SK-N-SH (cell line): ENCODE measurements around the gene EYA2. TPM values are rescaled to one million over a fixed set of nuclear protein-coding genes. Genes with fewer than 3 reads are reported as not detected.

ENCODE experiments used
- CTCF ChIA-PET: fragments of 300-600, 350-600 bp; formaldehyde crosslinking; extraction: SDS; loops from one replicate; lab custom pipeline; 2021; lab: Yijun Ruan, JAX
- POLR2A ChIA-PET: fragments of 350-600 bp; sonication (Branson Sonifier 250); formaldehyde crosslinking; extraction: SDS; loops from one replicate; lab custom pipeline; 2020; ENCODE audit warnings: antibody characterized with exemption, inconsistent platforms; lab: Yijun Ruan, JAX
- DNase-seq: peaks from one replicate; pipeline ENCODE4 v3.0.0; 2012
- H2AFZ ChIP-seq: fragments of 200-600 bp; sonication (generic); 2 replicates; pipeline ENCODE4 v1.8.1; 2016; ENCODE audit warnings: antibody characterized with exemption, mild to moderate bottlenecking, low read depth
- H3F3A ChIP-seq: fragments of 200-600 bp; sonication (generic); replicated peaks from 2 replicates; pipeline ENCODE3; 2016; ENCODE audit warnings: antibody characterized with exemption, mild to moderate bottlenecking; ENCODE audit not compliant: insufficient read depth
- H3K27ac ChIP-seq, 2 experiments: fragments of 200-500 bp in 1 of 2; fragments of 200-600 bp in 1 of 2; sonication (Bioruptor generic) in 1 of 2; sonication (generic), shearing (Covaris generic) in 1 of 2; 2 replicates each; pipeline versions ENCODE4 v1.5.1 to v1.6.1; 2014 to 2016; ENCODE audit warnings: low read depth in 2 of 2, inconsistent platforms in 1 of 2, low read length in 1 of 2, mild to moderate bottlenecking in 1 of 2, mixed read lengths in 1 of 2
- H3K27me3 ChIP-seq: fragments of 200-600 bp; sonication (generic), shearing (Covaris generic); 2 replicates; pipeline ENCODE4 v1.6.1; 2016; ENCODE audit warnings: mixed run types; ENCODE audit not compliant: insufficient read depth
- H3K36me3 ChIP-seq, 2 experiments: fragments of 200-500 bp in 1 of 2; fragments of 200-600 bp in 1 of 2; sonication (Bioruptor generic) in 1 of 2; sonication (generic) in 1 of 2; replicated peaks in 1 of 2; 2 replicates each; pipeline versions ENCODE3 to v1.5.1; 2014 to 2016; ENCODE audit warnings: low read length in 1 of 2, mild to moderate bottlenecking in 1 of 2; ENCODE audit not compliant: insufficient read depth in 2 of 2, control insufficient read depth in 1 of 2
- H3K4me1 ChIP-seq, 2 experiments: fragments of 200-500 bp in 1 of 2; fragments of 200-600 bp in 1 of 2; sonication (Bioruptor generic) in 1 of 2; sonication (generic), shearing (Covaris generic) in 1 of 2; 2 replicates each; pipeline versions ENCODE4 v1.5.1 to v1.6.1; 2014 to 2016; ENCODE audit warnings: low read depth in 1 of 2, low read length in 1 of 2, mixed run types in 1 of 2; ENCODE audit not compliant: insufficient read depth in 2 of 2, control insufficient read depth in 1 of 2
- H3K4me2 ChIP-seq: fragments of 200-600 bp; sonication (generic), shearing (Covaris generic); 2 replicates; pipeline ENCODE4 v1.6.1; 2017; ENCODE audit warnings: mixed run types
- H3K4me3 ChIP-seq, 2 experiments: fragments of 200-500 bp in 1 of 2; fragments of 200-600 bp in 1 of 2; sonication (Bioruptor generic) in 1 of 2; sonication (generic), shearing (Covaris generic) in 1 of 2; 2 replicates each; pipeline versions ENCODE4 v1.5.1 to v1.8.1; 2014 to 2016; ENCODE audit warnings: low read depth in 2 of 2, inconsistent platforms in 1 of 2, low read length in 1 of 2, mild to moderate bottlenecking in 1 of 2, mixed read lengths in 1 of 2, moderate library complexity in 1 of 2
- H3K79me2 ChIP-seq: fragments of 200-600 bp; sonication (generic); 2 replicates; pipeline ENCODE4 v1.8.1; 2017; ENCODE audit warnings: mild to moderate bottlenecking; ENCODE audit not compliant: insufficient read depth
- H3K9ac ChIP-seq: fragments of 200-600 bp; sonication (generic); 2 replicates; pipeline ENCODE4 v1.6.1; 2017; ENCODE audit warnings: mixed run types
- H3K9me2 ChIP-seq: fragments of 200-600 bp; sonication (generic); 2 replicates; pipeline ENCODE4 v1.6.1; 2017; ENCODE audit warnings: mixed run types
- H3K9me3 ChIP-seq: fragments of 200-600 bp; sonication (generic); 2 replicates; pipeline ENCODE4 v1.6.1; 2017; ENCODE audit warnings: mixed run types, mild to moderate bottlenecking, moderate library complexity
- H4K20me1 ChIP-seq: fragments of 200-600 bp; sonication (generic); 2 replicates; pipeline ENCODE4 v1.6.1; 2017; ENCODE audit warnings: mild to moderate bottlenecking, mixed run types; ENCODE audit not compliant: insufficient read depth
- CHD2 ChIP-seq: fragments of 150-350 bp; IDR thresholded peaks from 2 replicates; pipeline ENCODE4 v1.6.1; 2018; ENCODE audit warnings: low read length; ENCODE audit not compliant: partially characterized antibody
- CTCF ChIP-seq: fragments of 200-600 bp; sonication (generic); IDR thresholded peaks from 2 replicates; pipeline ENCODE4 v1.6.1; 2017; ENCODE audit warnings: antibody characterized with exemption, mild to moderate bottlenecking, moderate library complexity
- EP300 ChIP-seq, 2 experiments: IDR thresholded peaks; 2 replicates each; pipeline versions ENCODE4 v1.4.0 to v1.6.1; 2012; ENCODE audit warnings: borderline replicate concordance in 1 of 2, low read depth in 1 of 2, low read length in 1 of 2
- EZH2phosphoT487 ChIP-seq: fragments of 200-600 bp; sonication (generic); IDR thresholded peaks from 2 replicates; pipeline ENCODE4 v1.6.1; 2017; ENCODE audit warnings: low read depth, mixed run types, mild to moderate bottlenecking, antibody characterized with exemption, moderate library complexity, borderline replicate concordance
- GABPA ChIP-seq: IDR thresholded peaks from 2 replicates; pipeline ENCODE4 v1.4.0; 2012; ENCODE audit warnings: low read depth, mild to moderate bottlenecking
- IRF3 ChIP-seq: fragments of 150-350 bp; IDR thresholded peaks from 2 replicates; pipeline ENCODE4 v1.6.1; 2016; ENCODE audit warnings: mild to moderate bottlenecking, low read depth, low read length
- MAX ChIP-seq: IDR thresholded peaks from 2 replicates; pipeline ENCODE4 v1.4.0; 2012; ENCODE audit warnings: low read depth
- MXI1 ChIP-seq: IDR thresholded peaks from 2 replicates; pipeline ENCODE4 v1.6.1; 2012; ENCODE audit warnings: mild to moderate bottlenecking, low read depth, low read length, improper control_type of control experiment
- POLR2AphosphoS5 ChIP-seq: IDR thresholded peaks from 2 replicates; pipeline ENCODE4 v1.6.1; 2012; ENCODE audit warnings: low read depth, low read length
- RAD21 ChIP-seq: IDR thresholded peaks from 2 replicates; pipeline ENCODE4 v1.6.1; 2012; ENCODE audit warnings: mild to moderate bottlenecking, low read length
- RCOR1 ChIP-seq: fragments of 150-350 bp; IDR thresholded peaks from 2 replicates; pipeline ENCODE4 v1.6.1; 2017; ENCODE audit warnings: antibody characterized with exemption, low read length
- RFX5 ChIP-seq: IDR thresholded peaks from 2 replicates; pipeline ENCODE4 v1.6.1; 2012; ENCODE audit warnings: mild to moderate bottlenecking, improper control_type of control experiment, low read length
- TAF1 ChIP-seq: IDR thresholded peaks from 2 replicates; pipeline ENCODE4 v1.6.1; 2012; ENCODE audit warnings: low read depth, mild to moderate bottlenecking, low read length, moderate library complexity, borderline replicate concordance
- TCF12 ChIP-seq: IDR thresholded peaks from 2 replicates; pipeline ENCODE4 v1.4.0; 2012
- USF1 ChIP-seq: IDR thresholded peaks from 2 replicates; pipeline ENCODE4 v1.4.0; 2012; ENCODE audit warnings: low read depth, borderline replicate concordance
- YY1 ChIP-seq: IDR thresholded peaks from 2 replicates; pipeline ENCODE4 v1.4.0; 2012; ENCODE audit warnings: low read depth, mild to moderate bottlenecking
- WGBS: methylation state at CpG from one replicate; pipeline ENCODE4 v1.1.6; 2017; ENCODE audit warnings: low lambda C conversion rate; 5-methylcytosine and 5-hydroxymethylcytosine counted together
- polyA plus RNA-seq, 3 experiments: library from polyadenylated mRNA; depleted of rRNA; stranded (reverse); fragments of >200 nt; gene quantifications; 2 replicates each; pipeline ENCODE4 v1.2.3, GENCODE V29; 2012
- TF ChIP-seq, protein P1 (sequence below): IDR thresholded peaks from 2 replicates; pipeline ENCODE4; 2012
- TF ChIP-seq, protein P2 (sequence below): IDR thresholded peaks from 2 replicates; pipeline ENCODE4 v1.6.1; 2012; ENCODE audit warnings: mild to moderate bottlenecking, low read depth, low read length, moderate library complexity

Gene EYA2
- polyA plus RNA-seq, 1 of the 3 experiments (the other 2 are of a cell fraction) = 0.05 TPM

DNA sequence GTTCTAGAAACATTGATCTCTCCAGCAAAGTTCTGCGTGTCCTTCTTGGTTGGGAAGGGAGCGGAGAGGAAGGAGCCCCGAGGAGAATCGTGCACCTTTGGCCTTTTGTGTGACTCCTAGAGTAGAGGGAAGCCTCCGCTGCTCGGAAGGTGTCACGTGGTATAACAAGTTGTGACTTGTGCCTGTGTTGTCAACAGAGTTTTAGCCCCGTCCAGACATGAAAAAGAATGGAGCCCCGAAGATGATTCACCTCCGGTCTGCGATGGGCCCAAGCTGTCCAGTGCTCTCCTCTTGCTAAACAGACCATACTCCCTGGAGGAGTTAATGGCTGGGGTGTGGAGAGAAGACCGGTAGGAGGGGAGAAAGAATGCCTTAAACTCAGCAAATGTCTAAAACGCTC, 7.0 kb downstream of the EYA2 start (continued):
- TF ChIP-seq CTCF (no peak), CHD2 (no peak), RFX5 (no peak), IRF3 (no peak), GABPA (no peak)

DNA sequence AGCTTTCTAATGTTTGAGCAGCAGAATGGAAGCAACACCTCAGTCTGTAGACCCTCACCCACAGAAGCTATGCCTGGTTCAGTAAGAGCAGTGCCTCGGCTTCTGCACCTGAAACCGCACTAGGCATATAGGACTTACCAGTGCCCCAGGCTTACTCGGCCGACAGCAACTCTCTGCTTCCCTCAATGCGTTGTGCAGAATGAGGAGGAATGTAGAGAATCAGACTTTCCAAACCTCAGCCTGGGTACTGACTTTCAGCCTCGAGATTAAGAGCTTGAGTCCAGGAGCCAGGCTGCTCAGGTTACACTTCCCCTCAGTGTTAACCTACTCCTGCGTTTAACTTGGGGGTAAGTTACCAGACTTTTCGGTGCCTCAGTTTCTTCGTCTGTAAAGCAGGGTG, 8.6 kb downstream of the EYA2 start:
- no peak for DNase-seq
- CTCF ChIA-PET = no interaction called here
- no peak overlapping the region for H3K27ac ChIP-seq
- TF ChIP-seq, protein P1, sequence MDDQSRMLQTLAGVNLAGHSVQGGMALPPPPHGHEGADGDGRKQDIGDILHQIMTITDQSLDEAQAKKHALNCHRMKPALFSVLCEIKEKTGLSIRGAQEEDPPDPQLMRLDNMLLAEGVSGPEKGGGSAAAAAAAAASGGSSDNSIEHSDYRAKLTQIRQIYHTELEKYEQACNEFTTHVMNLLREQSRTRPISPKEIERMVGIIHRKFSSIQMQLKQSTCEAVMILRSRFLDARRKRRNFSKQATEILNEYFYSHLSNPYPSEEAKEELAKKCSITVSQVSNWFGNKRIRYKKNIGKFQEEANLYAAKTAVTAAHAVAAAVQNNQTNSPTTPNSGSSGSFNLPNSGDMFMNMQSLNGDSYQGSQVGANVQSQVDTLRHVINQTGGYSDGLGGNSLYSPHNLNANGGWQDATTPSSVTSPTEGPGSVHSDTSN = no peak
- TF ChIP-seq RCOR1 = no peak
- no peak for TF ChIP-seq RAD21
- no peak for TF ChIP-seq RFX5
- TF ChIP-seq, protein P2, sequence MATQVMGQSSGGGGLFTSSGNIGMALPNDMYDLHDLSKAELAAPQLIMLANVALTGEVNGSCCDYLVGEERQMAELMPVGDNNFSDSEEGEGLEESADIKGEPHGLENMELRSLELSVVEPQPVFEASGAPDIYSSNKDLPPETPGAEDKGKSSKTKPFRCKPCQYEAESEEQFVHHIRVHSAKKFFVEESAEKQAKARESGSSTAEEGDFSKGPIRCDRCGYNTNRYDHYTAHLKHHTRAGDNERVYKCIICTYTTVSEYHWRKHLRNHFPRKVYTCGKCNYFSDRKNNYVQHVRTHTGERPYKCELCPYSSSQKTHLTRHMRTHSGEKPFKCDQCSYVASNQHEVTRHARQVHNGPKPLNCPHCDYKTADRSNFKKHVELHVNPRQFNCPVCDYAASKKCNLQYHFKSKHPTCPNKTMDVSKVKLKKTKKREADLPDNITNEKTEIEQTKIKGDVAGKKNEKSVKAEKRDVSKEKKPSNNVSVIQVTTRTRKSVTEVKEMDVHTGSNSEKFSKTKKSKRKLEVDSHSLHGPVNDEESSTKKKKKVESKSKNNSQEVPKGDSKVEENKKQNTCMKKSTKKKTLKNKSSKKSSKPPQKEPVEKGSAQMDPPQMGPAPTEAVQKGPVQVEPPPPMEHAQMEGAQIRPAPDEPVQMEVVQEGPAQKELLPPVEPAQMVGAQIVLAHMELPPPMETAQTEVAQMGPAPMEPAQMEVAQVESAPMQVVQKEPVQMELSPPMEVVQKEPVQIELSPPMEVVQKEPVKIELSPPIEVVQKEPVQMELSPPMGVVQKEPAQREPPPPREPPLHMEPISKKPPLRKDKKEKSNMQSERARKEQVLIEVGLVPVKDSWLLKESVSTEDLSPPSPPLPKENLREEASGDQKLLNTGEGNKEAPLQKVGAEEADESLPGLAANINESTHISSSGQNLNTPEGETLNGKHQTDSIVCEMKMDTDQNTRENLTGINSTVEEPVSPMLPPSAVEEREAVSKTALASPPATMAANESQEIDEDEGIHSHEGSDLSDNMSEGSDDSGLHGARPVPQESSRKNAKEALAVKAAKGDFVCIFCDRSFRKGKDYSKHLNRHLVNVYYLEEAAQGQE = no peak
- TF ChIP-seq EZH2phosphoT487 = no peak
- TF ChIP-seq USF1 = no peak
- no peak for TF ChIP-seq TAF1
- TF ChIP-seq EP300 (IDR thresholded peaks at IDR 0.05; ENCODE audit: borderline replicate concordance in 1 of 2, low read depth in 1 of 2, low read length in 1 of 2) = no peak
- TF ChIP-seq TCF12 = no peak
- no peak for TF ChIP-seq MXI1
- no peak for TF ChIP-seq POLR2AphosphoS5
- no peak for TF ChIP-seq IRF3
- no peak for TF ChIP-seq MAX
- no peak for TF ChIP-seq YY1
- no peak for TF ChIP-seq CHD2
- H3K4me2 ChIP-seq = no peak overlapping the region
- H3K27me3 ChIP-seq = peaks cover 3% of the 10 kb centered on the region; the same call in 1 of the 2 replicates
- no peak overlapping the region for H3K9ac ChIP-seq
- POLR2A ChIA-PET = no interaction called here
- H4K20me1 ChIP-seq = no peaks in the 10 kb centered on the region
- no peak overlapping the region for H3K4me3 ChIP-seq
- 55% methylated on average over 9 of the region's 9 CpGs for WGBS
- H3K9me2 ChIP-seq = no peaks in the 10 kb centered on the region
- no peaks in the 10 kb centered on the region for H3F3A ChIP-seq
- no peaks in the 10 kb centered on the region for H3K79me2 ChIP-seq
- no peaks in the 10 kb centered on the region for H3K4me1 ChIP-seq
- H3K9me3 ChIP-seq = no peaks in the 10 kb centered on the region
- H2AFZ ChIP-seq = no peak overlapping the region
- H3K36me3 ChIP-seq = no peaks in the 10 kb centered on the region
